Keratinocyte (primary cell): ENCODE results near the gene OVCH1. TPM values are rescaled to one million over a fixed set of nuclear protein-coding genes. Genes with fewer than 3 reads are reported as not detected.

Experiments
- DNase-seq: peaks from one replicate; pipeline ENCODE4 v3.0.0-alpha.2; 2011; ENCODE audit warnings: low read depth, missing footprints, low spot score
- FAIRE-seq: peaks from 2 replicates; lab custom pipeline; 2011; peaks lifted over from hg19 to GRCh38; lab: Jason Lieb, UNC
- H2AFZ ChIP-seq: 2 replicates; pipeline ENCODE4 v1.6.0; 2012; ENCODE audit warnings: low read length, control low read depth, inconsistent platforms; ENCODE audit not compliant: control insufficient read depth
- H3K27ac ChIP-seq: 2 replicates; pipeline ENCODE4 v1.5.1; 2011; ENCODE audit warnings: low read length; ENCODE audit not compliant: control insufficient read depth, insufficient read depth
- H3K27me3 ChIP-seq: 3 replicates; pipeline ENCODE4 v1.6.0; 2011; ENCODE audit warnings: low read length; ENCODE audit not compliant: control insufficient read depth, insufficient read depth; ENCODE audit errors: extremely low read depth
- H3K36me3 ChIP-seq, 2 experiments: 2 replicates in 1 of 2; 3 replicates in 1 of 2; pipeline ENCODE4 v1.5.1; 2011; ENCODE audit warnings: low read length in 2 of 2, mild to moderate bottlenecking in 1 of 2; ENCODE audit not compliant: control insufficient read depth in 2 of 2, insufficient read depth in 2 of 2; ENCODE audit errors: extremely low read depth in 1 of 2
- H3K4me1 ChIP-seq: 3 replicates; pipeline ENCODE4 v1.5.1; 2011; ENCODE audit warnings: low read length; ENCODE audit not compliant: control insufficient read depth, insufficient read depth; ENCODE audit errors: extremely low read depth
- H3K4me2 ChIP-seq: 3 replicates; pipeline ENCODE4 v1.6.0; 2011; ENCODE audit warnings: low read depth, low read length; ENCODE audit not compliant: control insufficient read depth, insufficient read depth; ENCODE audit errors: extremely low read depth
- H3K4me3 ChIP-seq, 3 experiments: fragments of 200-600 bp in 1 of 3; sonication (generic) in 1 of 3; 2 replicates in 2 of 3; 3 replicates in 1 of 3; pipeline ENCODE4 v1.5.1; 2011 to 2016; ENCODE audit warnings: low read length in 3 of 3, mild to moderate bottlenecking in 3 of 3, control low read depth in 2 of 3, inconsistent platforms in 1 of 3, low read depth in 1 of 3, mixed read lengths in 1 of 3, mixed run types in 1 of 3, moderate library complexity in 1 of 3; ENCODE audit not compliant: control insufficient read depth in 2 of 3, insufficient read depth in 2 of 3; ENCODE audit errors: extremely low read depth in 1 of 3
- H3K79me2 ChIP-seq: 2 replicates; pipeline ENCODE4 v1.6.0; 2012; ENCODE audit warnings: low read length; ENCODE audit not compliant: control insufficient read depth, insufficient read depth
- H3K9ac ChIP-seq: 3 replicates; pipeline ENCODE4 v1.6.0; 2011; ENCODE audit warnings: low read length; ENCODE audit not compliant: control insufficient read depth, insufficient read depth; ENCODE audit errors: extremely low read depth
- H3K9me1 ChIP-seq: 3 replicates; pipeline ENCODE4 v1.6.0; 2011; ENCODE audit warnings: low read length; ENCODE audit not compliant: control insufficient read depth, insufficient read depth; ENCODE audit errors: extremely low read depth
- H3K9me3 ChIP-seq: 2 replicates; pipeline ENCODE4 v1.5.1; 2012; ENCODE audit warnings: low read depth, low read length; ENCODE audit not compliant: control insufficient read depth
- H4K20me1 ChIP-seq: 3 replicates; pipeline ENCODE4 v1.6.0; 2011; ENCODE audit warnings: low read length; ENCODE audit not compliant: control insufficient read depth, insufficient read depth; ENCODE audit errors: extremely low read depth
- EZH2 ChIP-seq: IDR thresholded peaks from one replicate; pipeline ENCODE4 v1.6.1; 2012; ENCODE audit warnings: inconsistent platforms, mild to moderate bottlenecking, low read length, moderate library complexity
- dilution Hi-C: fragments of 300-500 bp; cut with MboI; formaldehyde crosslinking; loops from one replicate; pipeline ENCODE4 v1.7.0; 2020; ENCODE audit warnings: low sequenced_read_pairs; ENCODE audit not compliant: extremely low pct_ligation_motif_present
- polyA plus RNA-seq, 5 experiments: library from polyadenylated mRNA; depleted of rRNA in 3 of 5; stranded (reverse) in 3 of 5; stranded (forward) in 1 of 5; unstranded in 1 of 5; fragments of >200 nt; gene quantifications; 1 replicate in 1 of 5; 2 replicates in 3 of 5; 3 replicates in 1 of 5; pipeline versions ENCODE4 v1.2.1 to v1.2.3, GENCODE V29; 2011 to 2012; ENCODE audit warnings: missing spikeins in 2 of 5, low read depth in 1 of 5, low replicate concordance in 1 of 5
- TF ChIP-seq, protein P1 (sequence below), 3 experiments: IDR thresholded peaks in 1 of 3; conservative IDR thresholded peaks in 1 of 3; optimal IDR thresholded peaks in 1 of 3; 2 replicates in 2 of 3; 3 replicates in 1 of 3; pipeline versions ENCODE3 to v1.5.1; 2011; ENCODE audit warnings: low read length in 3 of 3, mild to moderate bottlenecking in 3 of 3, moderate library complexity in 2 of 3, control low read depth in 1 of 3, inconsistent platforms in 1 of 3; ENCODE audit not compliant: insufficient read depth in 2 of 3; ENCODE audit errors: extremely low read depth in 1 of 3

OVCH1 gene
- polyA plus RNA-seq, 1 donor (not counting 4 experiments of a cell fraction or from before 2014, with no cell fraction given) = 0.04 TPM

GRCh38 chr12:29447285-29447975 is 50.1 kb downstream of the OVCH1 start:
- no peaks in the 10 kb centered on the region for H3K79me2 ChIP-seq
- TF ChIP-seq, protein P1, sequence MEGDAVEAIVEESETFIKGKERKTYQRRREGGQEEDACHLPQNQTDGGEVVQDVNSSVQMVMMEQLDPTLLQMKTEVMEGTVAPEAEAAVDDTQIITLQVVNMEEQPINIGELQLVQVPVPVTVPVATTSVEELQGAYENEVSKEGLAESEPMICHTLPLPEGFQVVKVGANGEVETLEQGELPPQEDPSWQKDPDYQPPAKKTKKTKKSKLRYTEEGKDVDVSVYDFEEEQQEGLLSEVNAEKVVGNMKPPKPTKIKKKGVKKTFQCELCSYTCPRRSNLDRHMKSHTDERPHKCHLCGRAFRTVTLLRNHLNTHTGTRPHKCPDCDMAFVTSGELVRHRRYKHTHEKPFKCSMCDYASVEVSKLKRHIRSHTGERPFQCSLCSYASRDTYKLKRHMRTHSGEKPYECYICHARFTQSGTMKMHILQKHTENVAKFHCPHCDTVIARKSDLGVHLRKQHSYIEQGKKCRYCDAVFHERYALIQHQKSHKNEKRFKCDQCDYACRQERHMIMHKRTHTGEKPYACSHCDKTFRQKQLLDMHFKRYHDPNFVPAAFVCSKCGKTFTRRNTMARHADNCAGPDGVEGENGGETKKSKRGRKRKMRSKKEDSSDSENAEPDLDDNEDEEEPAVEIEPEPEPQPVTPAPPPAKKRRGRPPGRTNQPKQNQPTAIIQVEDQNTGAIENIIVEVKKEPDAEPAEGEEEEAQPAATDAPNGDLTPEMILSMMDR (optimal IDR thresholded peaks at IDR 0.05 in 1 of 3, IDR thresholded peaks at IDR 0.05 in 1 of 3, conservative IDR thresholded peaks at IDR 0.05 in 1 of 3; ENCODE audit: extremely low read depth in 1 of 3, insufficient read depth in 2 of 3, low read length in 3 of 3) = no peak
- no peak for TF ChIP-seq EZH2
- H3K36me3 ChIP-seq = no peaks in the 10 kb centered on the region
- FAIRE-seq (no peak), DNase-seq (no peak)
- no peak overlapping the region for H3K4me2 ChIP-seq
- no peak overlapping the region for H3K27ac ChIP-seq
- H3K4me1 ChIP-seq = no peaks in the 10 kb centered on the region
- no peak overlapping the region for H3K9ac ChIP-seq
- H4K20me1 ChIP-seq = no peaks in the 10 kb centered on the region
- dilution Hi-C loops = no loop called here
- H3K4me3 ChIP-seq = no peak overlapping the region
- no peaks in the 10 kb centered on the region for H3K27me3 ChIP-seq
- H3K9me3 ChIP-seq = no peaks in the 10 kb centered on the region
- no peak overlapping the region for H2AFZ ChIP-seq
- no peaks in the 10 kb centered on the region for H3K9me1 ChIP-seq

GRCh38 chr12:29439506-29439905 is 58.0 kb downstream of the OVCH1 start:
- no peaks in the 10 kb centered on the region for H3K9me1 ChIP-seq
- H3K4me1 ChIP-seq = no peaks in the 10 kb centered on the region
- no peak for TF ChIP-seq EZH2
- TF ChIP-seq, protein P1 (optimal IDR thresholded peaks at IDR 0.05 in 1 of 3, IDR thresholded peaks at IDR 0.05 in 1 of 3, conservative IDR thresholded peaks at IDR 0.05 in 1 of 3; ENCODE audit: extremely low read depth in 1 of 3, insufficient read depth in 2 of 3, low read length in 3 of 3) = no peak
- H3K36me3 ChIP-seq = no peaks in the 10 kb centered on the region
- dilution Hi-C loops = no loop called here
- H3K9me3 ChIP-seq = no peaks in the 10 kb centered on the region
- H3K79me2 ChIP-seq = no peaks in the 10 kb centered on the region
- no peak for FAIRE-seq
- no peak overlapping the region for H3K27ac ChIP-seq
- no peaks in the 10 kb centered on the region for H3K27me3 ChIP-seq
- DNase-seq = no peak
- H2AFZ ChIP-seq = no peak overlapping the region
- H3K4me2 ChIP-seq = no peak overlapping the region
- H4K20me1 ChIP-seq = no peaks in the 10 kb centered on the region
- no peak overlapping the region for H3K4me3 ChIP-seq
- H3K9ac ChIP-seq = no peak overlapping the region
